Kidney (tissue), 14 donors: Measurements from ENCODE around the gene ARHGAP26. TPM values are rescaled to one million over a fixed set of nuclear protein-coding genes. Genes with fewer than 3 reads are reported as not detected.
A peak's percentile ranks its signal among the peaks of the same experiment; 100 is the strongest.

Source experiments
- DNase-seq, 5 donors: peaks; one replicate each; pipeline ENCODE4 v3.0.0-alpha.2; 2013 to 2020
- FAIRE-seq: peaks from 2 replicates; lab custom pipeline; 2012; peaks lifted over from hg19 to GRCh38; lab: Jason Lieb, UNC
- H3K27ac ChIP-seq, 2 donors: one replicate each; pipeline ENCODE4 v1.7.0; 2013; ENCODE audit warnings: low read depth in 2 of 2, low read length in 2 of 2, inconsistent platforms in 1 of 2
- H3K27me3 ChIP-seq: one replicate; pipeline ENCODE4 v1.7.1; 2013; ENCODE audit warnings: low read length, inconsistent platforms; ENCODE audit not compliant: control insufficient read depth, insufficient read depth
- H3K36me3 ChIP-seq, 3 donors: one replicate each; pipeline versions ENCODE4 v1.7.0 to v1.7.1; 2013; ENCODE audit warnings: low read length in 3 of 3, control low read depth in 1 of 3, inconsistent platforms in 1 of 3; ENCODE audit not compliant: insufficient read depth in 3 of 3, control insufficient read depth in 2 of 3
- H3K4me1 ChIP-seq, 3 donors: one replicate each; pipeline versions ENCODE4 v1.7.0 to v1.7.1; 2013; ENCODE audit warnings: low read length in 3 of 3, inconsistent platforms in 1 of 3, low read depth in 1 of 3; ENCODE audit not compliant: control insufficient read depth in 2 of 3, insufficient read depth in 2 of 3
- H3K4me3 ChIP-seq, 3 donors: one replicate each; pipeline versions ENCODE4 v1.7.0 to v1.8.1; 2013; ENCODE audit warnings: low read length in 3 of 3, control low read depth in 1 of 3, inconsistent platforms in 1 of 3
- H3K9ac ChIP-seq, 3 donors: one replicate each; pipeline versions ENCODE4 v1.7.0 to v1.7.1; 2013; ENCODE audit warnings: low read length in 3 of 3, control low read depth in 1 of 3, inconsistent platforms in 1 of 3
- H3K9me3 ChIP-seq, 3 donors: one replicate each; pipeline versions ENCODE4 v1.7.0 to v1.7.1; 2013; ENCODE audit warnings: low read length in 3 of 3, control low read depth in 1 of 3, inconsistent platforms in 1 of 3; ENCODE audit not compliant: control insufficient read depth in 2 of 3, insufficient read depth in 1 of 3
- intact Hi-C: fragments of 100-400 bp; cut with DNase I; formaldehyde crosslinking; loops from one replicate; pipeline ENCODE4 v1.11.1; 2022
- polyA plus RNA-seq: library from polyadenylated mRNA; stranded (reverse); fragments of 350-450 nt; fragmentation: Illumina TruSeq; extraction: RNeasy Lipid Tissue Mini Kit (QIAGEN cat#74804); gene quantifications from one replicate; pipeline ENCODE4 v1.2.3, GENCODE V29; 2014; ENCODE audit warnings: low read depth, low replicate concordance; ENCODE audit not compliant: insufficient read depth
- total RNA-seq: library from RNA; stranded (reverse); fragmentation: NEBNext Ultra II Directional; extraction: Animal tissue kit (Norgen Biotek cat#: 25700); gene quantifications from one replicate; pipeline ENCODE4 v1.2.1, GENCODE V29; 2021
- TF ChIP-seq, protein P1 (sequence below): IDR thresholded peaks from 3 replicates; pipeline ENCODE4 v1.5.1; 2012; ENCODE audit warnings: mild to moderate bottlenecking, moderate library complexity, borderline replicate concordance; ENCODE audit not compliant: insufficient read depth; ENCODE audit errors: extremely low read depth
- donor health status: control.
- donor health status: control.
- donor health status: control.
- donor health status: control.
- donor health status: control.
- donor health status: DM: yes; HTN: yes; CAD: no.
- donor health status: Normal renal cell carcinoma (clear cell type).

ARHGAP26 gene
- total and polyA plus RNA-seq, 2 donors from 2014 or later = 2.5 to 85.7 TPM

DNA sequence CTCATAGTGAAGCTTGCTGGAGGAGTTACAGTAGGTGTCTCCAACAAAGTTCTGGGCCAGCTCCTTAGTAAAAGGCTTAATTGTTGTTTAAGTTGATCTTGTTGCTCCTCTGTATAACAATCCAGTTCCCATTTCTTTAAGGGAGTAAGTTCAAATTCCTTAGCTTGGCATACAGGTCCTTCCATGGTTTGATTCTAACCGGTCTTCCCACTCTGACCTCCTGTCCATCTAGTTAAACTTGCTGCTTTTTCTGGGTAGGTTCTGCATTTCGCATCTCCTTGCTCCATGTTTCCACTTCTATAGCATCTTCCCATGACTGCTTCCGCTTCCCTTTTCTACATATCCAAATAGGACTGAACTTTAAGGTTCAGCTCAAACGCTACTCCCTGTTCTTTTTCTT, 95.5 kb downstream of the ARHGAP26 start:
- H3K4me3 ChIP-seq = no peak overlapping the region
- peaks cover 0 to 5% (median 2%) of the 10 kb centered on the region in 3 donors for H3K4me1 ChIP-seq

DNA sequence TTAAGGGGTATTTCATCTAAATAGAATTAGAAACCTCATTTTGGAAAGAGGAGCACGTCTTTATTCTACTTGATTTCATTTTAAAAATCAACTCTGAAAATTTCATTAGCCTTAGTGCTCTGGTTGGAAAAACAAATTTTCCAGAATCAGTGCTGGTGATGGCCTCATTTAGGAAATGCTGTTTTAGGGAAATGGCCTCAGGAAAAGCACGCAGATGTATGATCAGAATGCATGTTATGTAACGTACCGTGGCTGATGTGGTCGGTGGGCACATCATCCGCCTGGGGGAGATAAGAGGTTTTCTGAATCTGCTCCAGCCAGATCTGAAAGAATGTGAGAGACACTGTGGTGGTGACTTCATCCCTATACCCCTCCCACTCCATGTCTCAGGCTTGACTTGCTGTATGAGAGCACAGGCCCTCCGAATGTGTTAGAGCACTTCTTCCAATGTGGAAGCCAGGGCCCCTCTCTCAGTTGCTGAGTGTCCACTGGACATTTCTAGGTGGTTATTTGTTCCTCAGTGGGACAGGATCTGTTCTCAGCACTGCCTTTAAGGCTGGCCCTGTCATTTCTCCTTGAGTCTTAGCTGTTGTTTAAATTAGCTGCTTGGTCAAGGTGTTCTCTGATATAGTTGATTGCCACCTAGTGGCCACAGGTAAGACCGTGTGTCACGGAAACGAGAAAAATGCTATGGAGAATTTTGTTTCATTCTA, 96.5 kb downstream of the ARHGAP26 start:
- Histone ChIP-seq H3K4me3 (no peak overlapping the region), H3K9me3 (no peaks in the 10 kb centered on the region), H3K9ac (no peak overlapping the region), H3K27ac (no peak overlapping the region), H3K27me3 (no peaks in the 10 kb centered on the region), H3K4me1 (peaks cover 0 to 11% (median 8%) of the 10 kb centered on the region in 3 donors), H3K36me3 (no peaks in the 10 kb centered on the region)
- FAIRE-seq (peak; percentile 50), DNase-seq (peak in 4 of 5 donors; percentile 44 to 83 (median 59))
- intact Hi-C loops = loop anchor here (10.0 kb wide), 1 partner anchor 92 kb away; the partner anchor contains the start of gene ARHGAP26
- TF ChIP-seq, protein P1, sequence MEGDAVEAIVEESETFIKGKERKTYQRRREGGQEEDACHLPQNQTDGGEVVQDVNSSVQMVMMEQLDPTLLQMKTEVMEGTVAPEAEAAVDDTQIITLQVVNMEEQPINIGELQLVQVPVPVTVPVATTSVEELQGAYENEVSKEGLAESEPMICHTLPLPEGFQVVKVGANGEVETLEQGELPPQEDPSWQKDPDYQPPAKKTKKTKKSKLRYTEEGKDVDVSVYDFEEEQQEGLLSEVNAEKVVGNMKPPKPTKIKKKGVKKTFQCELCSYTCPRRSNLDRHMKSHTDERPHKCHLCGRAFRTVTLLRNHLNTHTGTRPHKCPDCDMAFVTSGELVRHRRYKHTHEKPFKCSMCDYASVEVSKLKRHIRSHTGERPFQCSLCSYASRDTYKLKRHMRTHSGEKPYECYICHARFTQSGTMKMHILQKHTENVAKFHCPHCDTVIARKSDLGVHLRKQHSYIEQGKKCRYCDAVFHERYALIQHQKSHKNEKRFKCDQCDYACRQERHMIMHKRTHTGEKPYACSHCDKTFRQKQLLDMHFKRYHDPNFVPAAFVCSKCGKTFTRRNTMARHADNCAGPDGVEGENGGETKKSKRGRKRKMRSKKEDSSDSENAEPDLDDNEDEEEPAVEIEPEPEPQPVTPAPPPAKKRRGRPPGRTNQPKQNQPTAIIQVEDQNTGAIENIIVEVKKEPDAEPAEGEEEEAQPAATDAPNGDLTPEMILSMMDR = peak; percentile 70

More for the DNA sequence above, 95.5 kb downstream of the ARHGAP26 start:
- FAIRE-seq = no peak
- no peak overlapping the region for H3K9ac ChIP-seq
- TF ChIP-seq, protein P1 = no peak
- no peak overlapping the region for H3K27ac ChIP-seq
- DNase-seq = no peak
- H3K27me3 ChIP-seq = no peaks in the 10 kb centered on the region
- no peaks in the 10 kb centered on the region for H3K36me3 ChIP-seq
- intact Hi-C loops = loop anchor here (10.0 kb wide), 1 partner anchor 91 kb away; the partner anchor contains the start of gene ARHGAP26
- no peaks in the 10 kb centered on the region for H3K9me3 ChIP-seq

DNA sequence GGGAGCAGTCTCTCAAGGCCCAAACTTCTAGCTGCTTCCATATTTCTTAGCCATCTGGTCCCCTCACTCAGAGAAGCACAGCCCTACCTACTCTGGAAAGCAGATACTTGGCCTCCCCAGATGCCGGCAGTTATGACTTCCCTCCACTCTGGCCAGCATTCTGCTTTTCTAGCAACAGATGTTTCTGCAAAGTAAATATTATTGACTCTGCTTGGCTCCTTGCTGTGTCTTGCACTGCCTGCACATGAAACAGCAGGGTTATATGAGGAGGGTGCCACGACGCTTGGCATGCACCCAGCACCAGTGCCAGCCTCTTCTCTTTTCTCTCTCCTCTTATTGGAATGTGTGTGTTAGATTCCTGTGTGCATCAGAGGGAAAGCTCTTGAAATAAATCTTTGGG, 99.7 kb downstream of the ARHGAP26 start:
- no peak overlapping the region for H3K27ac ChIP-seq
- TF ChIP-seq, protein P1 = no peak
- H3K9ac ChIP-seq = no peak overlapping the region
- peaks cover 3 to 31% (median 17%) of the 10 kb centered on the region in 3 donors for H3K4me1 ChIP-seq
- H3K9me3 ChIP-seq = no peaks in the 10 kb centered on the region
- no peak overlapping the region for H3K4me3 ChIP-seq
- DNase-seq = peak in 1 of 5 donors; percentile 52
- no peaks in the 10 kb centered on the region for H3K27me3 ChIP-seq
- FAIRE-seq = no peak
- intact Hi-C loops = loop anchor here (10.0 kb wide), 1 partner anchor 95 kb away; the partner anchor contains the start of gene ARHGAP26
- no peaks in the 10 kb centered on the region for H3K36me3 ChIP-seq
